ENCODE results near the gene NLK.
A peak's percentile ranks its signal among the peaks of the same experiment; 100 is the strongest.

NLK gene

DNA sequence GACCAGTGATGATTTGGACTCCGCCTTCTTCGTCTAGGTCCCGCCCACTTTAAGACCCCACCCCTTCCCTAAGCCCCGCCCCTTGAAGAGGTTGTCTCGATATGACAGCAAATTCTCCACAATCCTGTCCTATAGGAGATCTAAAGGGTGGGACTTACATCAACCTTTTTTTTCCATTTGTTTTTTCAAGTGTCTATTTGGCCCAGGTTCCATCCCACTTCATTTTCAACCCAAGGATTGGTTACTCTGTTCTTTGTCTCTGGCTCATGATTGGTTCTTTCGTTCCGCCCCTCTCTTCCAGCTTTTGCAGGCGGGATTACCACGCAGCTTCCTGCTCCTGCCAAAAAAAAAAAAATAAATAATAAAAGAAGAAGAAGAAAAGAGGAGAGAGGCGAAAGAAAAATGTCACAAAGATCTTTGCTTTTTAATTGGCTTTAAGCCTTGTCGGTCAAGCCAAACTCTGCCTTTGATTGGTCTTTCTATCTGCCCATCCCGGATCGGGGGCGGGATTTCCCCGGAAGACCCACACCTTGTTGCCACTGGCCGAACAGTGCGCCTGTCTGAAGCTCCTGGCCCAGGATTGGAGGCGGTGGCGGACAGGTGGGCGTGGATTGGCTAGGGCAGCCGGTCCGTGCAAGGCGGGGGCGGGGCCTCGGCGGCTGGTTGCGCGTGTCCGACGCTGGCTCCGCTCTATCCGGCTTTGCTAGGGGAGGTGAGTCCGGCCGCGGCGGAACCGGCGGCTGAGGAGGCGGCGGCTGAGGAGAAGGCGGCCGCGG is 1.2 kb upstream of the NLK start:
- peak; percentile 98 for DNase-seq

DNA sequence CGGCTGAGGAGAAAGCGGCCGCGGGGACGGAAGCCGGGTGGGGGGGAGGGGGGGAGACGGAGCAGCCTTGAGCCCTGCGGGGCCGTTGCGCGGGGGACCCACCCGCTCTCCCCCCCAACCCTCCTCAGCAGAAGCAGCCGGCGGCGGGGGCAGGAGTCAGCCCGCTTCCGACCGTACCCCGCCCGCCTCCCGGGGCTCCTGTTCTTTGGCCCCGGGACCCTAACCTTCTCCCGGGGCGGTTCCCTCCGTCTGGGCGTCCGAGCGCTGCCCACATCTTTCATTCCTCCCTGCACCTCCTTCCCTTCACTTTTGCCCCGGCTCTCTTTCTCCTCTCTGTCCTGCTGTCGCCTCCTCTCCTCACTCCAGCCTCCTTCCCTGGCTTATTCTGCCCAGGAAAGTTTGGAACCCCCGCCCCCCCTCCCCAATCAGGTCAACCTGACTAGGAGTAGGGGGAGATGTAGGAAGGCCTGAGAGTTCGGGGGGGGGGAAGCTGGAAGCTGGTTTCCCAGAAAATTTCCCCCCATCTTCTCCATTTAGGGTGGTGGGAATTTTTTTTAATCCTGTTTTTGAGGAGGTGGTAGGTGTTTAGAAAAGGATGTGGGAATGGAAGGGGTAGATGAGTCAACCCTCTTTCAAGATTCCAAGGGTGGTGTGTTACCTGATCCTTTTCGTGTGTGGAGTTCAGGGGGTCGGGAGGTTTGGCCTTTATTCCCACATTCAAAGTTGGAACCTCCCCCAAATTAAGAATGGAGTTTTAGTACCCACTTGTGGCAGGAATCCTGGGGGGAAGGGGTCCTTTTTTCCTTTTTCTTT is 427 bp upstream of the NLK start:
- DNase-seq: no peak

DNA sequence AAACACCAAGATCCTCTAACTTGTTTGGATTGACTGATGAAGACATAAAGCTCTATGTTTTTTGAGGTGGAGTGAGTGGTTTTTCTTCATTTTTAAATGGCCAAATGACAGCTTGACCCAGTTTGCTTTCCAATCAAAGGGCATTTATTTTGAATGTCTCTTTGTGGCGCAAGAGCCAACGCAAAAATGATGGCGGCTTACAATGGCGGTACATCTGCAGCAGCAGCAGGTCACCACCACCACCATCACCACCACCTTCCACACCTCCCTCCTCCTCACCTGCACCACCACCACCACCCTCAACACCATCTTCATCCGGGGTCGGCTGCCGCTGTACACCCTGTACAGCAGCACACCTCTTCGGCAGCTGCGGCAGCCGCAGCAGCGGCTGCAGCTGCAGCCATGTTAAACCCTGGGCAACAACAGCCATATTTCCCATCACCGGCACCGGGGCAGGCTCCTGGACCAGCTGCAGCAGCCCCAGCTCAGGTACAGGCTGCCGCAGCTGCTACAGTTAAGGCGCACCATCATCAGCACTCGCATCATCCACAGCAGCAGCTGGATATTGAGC is 329 bp downstream of the NLK start:
- DNase-seq: no peak

DNA sequence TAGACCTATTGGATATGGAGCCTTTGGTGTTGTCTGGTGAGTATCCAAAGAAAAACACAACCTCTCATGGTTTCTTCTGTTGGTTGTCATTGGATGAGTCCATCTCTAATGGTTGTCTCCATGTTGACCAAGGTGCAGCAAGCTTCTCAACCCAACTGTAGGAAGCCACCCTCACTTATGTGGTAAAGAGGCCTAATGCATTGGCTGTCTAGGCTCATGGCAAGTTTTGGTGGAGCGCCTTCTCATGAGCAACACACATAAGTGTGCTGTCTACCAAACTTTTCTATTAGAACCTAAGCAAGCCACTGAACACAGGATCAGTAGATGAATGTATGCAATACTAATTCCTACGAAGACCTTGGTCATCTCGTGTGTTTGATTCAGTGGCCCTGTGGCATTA is 819 bp downstream of the NLK start:
- DNase-seq: no peak

GRCh38 chr17:28043741-28044140 is 1.3 kb downstream of the NLK start:
- DNase-seq: no peak

GRCh38 chr17:28045304-28045703 is 2.8 kb downstream of the NLK start:
- no peak for DNase-seq

DNA sequence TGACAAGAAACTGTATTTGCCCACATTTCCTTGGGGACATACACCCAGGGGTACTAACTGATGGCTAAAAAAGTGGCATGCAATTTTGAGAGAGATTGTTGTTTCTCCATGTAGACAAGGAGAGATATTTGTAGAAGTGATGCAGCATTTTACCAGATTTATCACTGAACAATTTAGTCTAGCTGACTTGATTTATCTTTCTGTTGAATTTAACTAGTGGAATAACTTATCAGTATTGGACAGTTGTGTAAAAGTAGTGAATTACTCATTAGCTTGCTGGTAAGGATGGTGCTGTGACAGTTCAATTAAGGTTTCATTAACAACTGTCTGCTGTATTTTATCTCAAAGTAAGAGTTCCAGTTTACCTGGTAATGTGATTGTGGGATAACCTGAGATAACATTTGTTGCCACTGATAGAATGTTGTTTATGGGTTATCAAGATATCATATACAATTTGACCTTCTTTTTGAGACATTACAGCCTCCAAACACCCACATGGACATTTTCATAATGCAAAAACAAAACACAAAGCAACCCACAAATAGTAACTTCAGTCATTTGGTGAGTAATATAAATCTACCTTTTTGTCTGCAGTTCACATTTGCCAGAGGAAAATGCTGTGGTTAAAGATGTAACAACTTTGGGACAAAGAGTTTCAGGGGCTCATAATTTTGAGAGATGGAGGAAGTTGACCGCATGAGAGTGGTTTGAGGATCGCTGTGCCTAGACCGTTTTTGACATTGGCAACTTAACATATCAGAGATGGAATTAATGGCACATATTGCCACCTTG is 3.8 kb downstream of the NLK start:
- DNase-seq: no peak

DNA sequence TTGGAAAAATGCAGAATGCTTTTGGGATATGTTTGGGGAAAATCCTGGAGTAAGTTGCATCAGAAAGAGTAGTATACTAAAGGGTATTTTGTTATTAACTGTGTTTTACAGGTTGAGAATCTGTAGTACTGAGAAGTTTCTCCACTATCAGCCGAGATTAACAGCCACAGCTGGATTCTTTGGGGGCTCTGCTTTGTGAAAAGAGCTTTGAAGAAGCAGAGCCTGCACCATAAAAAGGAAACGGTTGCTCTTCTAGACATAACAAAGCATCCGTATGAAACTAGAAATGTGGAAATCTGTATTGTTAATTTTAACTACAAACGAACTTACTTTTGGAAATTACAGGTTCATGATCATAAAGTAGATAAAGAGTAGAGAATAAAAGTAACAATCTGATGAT is 5.3 kb downstream of the NLK start:
- DNase-seq: no peak

DNA sequence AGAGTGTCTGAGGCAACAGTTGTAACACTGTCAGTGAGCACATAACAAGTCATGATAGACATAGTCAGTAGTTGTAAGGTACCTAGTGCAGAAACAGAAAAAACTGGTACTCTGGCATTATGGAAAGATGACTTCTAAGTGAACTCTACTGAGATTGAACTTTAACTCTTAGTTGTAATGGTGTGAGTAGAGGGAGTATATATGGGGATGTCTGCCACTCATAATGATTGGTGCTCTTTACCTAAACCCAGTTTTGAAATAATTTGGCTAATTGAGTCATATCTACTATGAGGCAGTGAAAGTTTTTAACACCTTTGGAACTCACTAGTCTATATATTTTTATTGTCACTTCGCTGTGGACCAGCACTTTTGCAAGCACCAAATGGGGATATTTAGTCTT is 6.6 kb downstream of the NLK start:
- DNase-seq: no peak

- no peak for DNase-seq
These were observed 10.7 kb downstream of the NLK start for GRCh38 chr17:28053044-28053670.

DNA sequence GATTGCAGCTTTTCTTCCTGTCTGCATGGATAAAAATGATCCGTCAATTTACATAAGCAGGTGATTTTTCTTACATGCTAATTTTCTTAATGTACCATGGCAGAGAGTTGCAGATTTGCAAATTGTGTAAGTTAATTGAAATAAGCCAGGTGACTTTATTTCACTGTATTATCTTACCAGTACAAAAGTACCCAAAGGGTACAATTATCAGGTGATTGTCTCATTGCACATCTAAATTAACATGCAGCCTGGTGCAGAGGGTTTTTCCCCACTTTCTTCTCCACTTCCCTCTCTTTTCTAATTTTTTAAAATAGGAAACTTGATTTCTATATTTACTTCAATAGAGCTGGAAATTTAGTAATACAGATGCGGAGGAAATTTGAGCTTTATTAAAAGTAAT is 11.2 kb downstream of the NLK start:
- no peak for DNase-seq

DNA sequence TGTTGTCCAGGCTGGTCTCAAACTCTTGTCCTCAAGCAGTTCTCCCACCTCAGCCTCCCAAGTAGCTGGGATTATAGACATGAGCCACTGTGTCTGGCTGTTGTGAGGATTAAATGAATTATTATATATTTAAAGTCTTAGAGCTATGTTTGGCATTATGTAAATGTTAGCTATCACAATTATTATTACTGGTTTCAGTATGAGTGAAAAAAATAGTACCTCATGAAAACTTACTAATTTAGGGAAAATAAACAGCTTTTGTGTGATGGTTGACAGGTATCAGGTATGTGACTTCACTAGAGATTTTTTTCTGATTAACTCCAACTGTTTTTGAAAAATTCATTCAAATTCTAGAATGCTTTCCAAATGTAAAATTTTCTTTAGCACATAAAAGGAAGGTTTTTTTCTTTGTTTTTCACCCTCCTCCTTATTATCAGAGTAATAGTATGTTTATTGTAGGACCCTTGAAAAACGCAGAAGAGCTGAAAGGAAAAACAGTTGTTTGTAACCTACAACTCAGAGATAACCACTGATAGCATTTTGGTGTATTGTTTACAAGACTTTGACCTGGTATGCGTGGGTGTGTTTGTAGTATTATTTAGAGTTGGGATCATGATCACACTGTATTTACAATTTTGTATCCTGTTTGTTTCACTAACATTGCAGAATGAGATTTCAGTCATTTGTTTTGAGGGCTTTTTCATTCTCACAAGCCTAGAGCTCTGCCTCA is 13.2 kb downstream of the NLK start:
- DNase-seq: no peak

DNA sequence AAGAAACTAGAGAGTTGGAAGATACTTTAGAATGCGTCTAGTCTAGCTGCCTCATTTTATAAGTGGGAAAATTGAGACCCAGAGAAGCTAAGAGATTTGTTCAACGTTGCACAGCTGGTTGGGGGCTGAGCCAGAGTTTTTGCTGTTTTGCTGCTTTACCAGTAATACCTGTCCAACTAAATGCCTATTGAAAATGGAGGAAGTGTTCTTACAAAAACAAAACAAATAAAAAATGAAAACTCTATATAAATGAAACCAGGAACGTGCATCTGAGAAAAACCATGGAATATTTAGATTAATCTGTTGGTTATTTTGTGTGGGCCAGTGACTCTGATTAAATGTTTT is 13.8 kb downstream of the NLK start:
- no peak for DNase-seq

GRCh38 chr17:28057731-28058246 is 15.3 kb downstream of the NLK start:
- DNase-seq: no peak

DNA sequence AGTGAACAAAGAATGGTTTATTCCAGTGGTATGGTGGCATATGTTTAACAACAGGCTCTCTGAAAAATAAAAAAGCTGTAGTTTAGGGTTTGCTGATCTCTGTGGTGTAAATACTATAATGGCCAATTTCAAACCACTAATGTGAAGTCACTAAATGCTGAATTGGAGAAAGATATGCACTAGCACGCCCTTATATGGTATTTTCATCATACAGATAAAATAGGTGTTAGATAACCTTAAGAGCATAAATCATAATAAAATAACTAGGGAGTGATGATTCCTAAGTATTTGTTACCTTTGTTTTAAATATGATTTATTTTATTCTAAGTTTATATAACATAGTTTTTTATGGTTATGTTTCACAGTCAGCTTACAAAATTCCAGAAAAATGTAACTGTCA is 17.2 kb downstream of the NLK start:
- DNase-seq: no peak

DNA sequence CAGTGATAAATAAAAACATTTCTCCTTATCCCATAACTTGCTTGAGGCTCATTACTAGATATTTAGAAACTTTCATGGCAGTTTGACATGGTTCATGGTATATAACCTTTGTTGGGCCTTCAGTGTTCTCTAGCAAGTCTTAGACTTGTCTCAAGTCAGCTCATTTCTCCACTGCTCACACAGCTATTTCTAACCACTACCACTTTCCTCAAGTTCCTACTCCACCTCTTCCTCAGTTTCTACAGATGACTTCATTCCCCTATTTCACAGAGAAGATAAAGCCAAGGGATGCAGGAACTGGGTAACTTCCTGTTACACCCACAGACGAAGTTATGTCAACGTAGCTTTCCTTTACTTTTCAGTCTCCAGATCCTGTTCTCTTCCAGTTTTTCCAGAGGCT is 23.2 kb downstream of the NLK start:
- no peak for DNase-seq

DNA sequence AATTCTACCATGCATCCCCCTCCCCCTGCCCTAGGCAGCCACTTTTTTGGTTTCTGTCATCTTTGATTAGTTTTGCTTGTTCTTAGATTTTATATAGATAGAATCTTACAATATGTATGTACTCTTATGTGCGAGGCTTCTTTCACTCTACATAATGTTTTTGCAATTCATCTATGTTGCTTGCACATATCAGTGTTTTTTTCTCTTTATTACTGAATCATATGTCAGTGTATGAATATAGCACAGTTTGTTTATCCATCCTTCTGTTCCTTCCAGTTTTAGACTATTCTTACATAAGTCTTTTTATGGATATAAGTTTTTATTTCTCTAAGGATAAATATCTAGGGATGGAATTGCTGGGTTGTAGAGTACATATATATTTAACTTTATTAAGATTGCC is 26.6 kb downstream of the NLK start:
- DNase-seq: no peak

DNA sequence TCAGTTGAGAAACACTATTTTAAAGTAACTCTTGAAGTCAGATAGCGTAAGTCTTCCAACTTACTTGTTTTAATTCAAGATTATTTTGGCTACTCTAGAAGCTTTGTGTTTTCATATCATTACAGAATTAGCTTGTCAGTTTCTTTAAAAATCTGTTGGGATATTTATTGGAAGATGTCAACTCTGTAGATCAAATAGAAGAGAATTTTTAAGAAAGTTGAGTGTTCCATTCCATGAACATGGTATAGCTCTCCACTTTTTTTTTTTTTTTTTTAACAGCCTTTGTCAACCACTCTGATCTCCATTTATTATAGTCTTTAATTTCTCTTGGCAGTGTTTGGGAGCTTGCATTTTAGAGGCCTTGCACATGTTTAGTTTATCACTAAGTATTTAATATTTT is 28.7 kb downstream of the NLK start:
- DNase-seq: no peak

GRCh38 chr17:28071891-28072606 is 29.6 kb downstream of the NLK start:
- no peak for DNase-seq

DNA sequence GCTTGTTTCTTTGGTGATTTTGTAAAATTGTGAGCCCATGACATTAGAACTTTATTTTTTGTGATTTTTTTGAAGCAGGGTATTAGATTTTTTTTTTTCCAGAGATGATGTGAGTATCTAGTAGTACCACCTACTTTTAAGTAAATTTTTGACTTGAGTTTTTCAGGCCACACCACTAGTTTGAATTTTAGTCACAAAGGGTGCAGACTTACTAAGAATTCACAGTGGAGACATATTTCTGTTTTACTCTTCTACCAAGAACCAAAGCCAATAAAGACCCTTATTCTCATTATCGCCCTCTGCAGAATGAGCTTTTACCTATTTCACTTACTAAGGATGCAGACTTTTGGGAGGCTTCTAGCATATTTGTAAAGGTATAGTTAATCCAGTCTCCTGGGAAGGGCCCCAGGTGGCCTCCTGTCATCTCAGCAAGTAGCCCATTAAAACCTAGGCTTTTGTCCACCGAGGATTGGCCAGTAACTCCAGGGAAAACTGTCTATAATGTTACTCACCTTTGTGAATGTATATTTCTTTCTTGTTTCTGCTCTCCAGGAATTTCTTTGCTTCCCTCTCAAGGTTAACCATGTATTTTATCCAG is 30.6 kb downstream of the NLK start:
- no peak for DNase-seq

- DNase-seq: no peak
These were observed 31.5 kb downstream of the NLK start for GRCh38 chr17:28074010-28074409.
